Measurements from ENCODE around the gene PCLO. TPM values are rescaled to one million over a fixed set of nuclear protein-coding genes. Genes with fewer than 3 reads are reported as not detected.

Gene PCLO
- total and polyA plus RNA-seq, 9 of the 15 experiments (the other 6 are each of a cell fraction or from before 2014, with no cell fraction given) = under 0.01 to 0.01 TPM; not detected in 7

- ChIA-PET POLR2A (no interaction called here), CTCF (ENCODE audit: low intra/inter-chr PET ratio) (no interaction called here)
- TF ChIP-seq ATF3 (IDR thresholded peaks at IDR 0.05) (no peak), ATF3 (CRISPR knock-in tag; conservative IDR thresholded peaks at IDR 0.05) (no peak), KDM1A (IDR thresholded peaks at IDR 0.05) (no peak), ZNF165 (CRISPR knock-in tag; IDR thresholded peaks at IDR 0.05; ENCODE audit: borderline replicate concordance) (no peak), NR4A1 (CRISPR knock-in tag; IDR thresholded peaks at IDR 0.05) (no peak), NR4A1 (tag; IDR thresholded peaks at IDR 0.05) (no peak), ZSCAN29 (IDR thresholded peaks at IDR 0.05) (no peak), KDM2B (CRISPR knock-in tag; IDR thresholded peaks at IDR 0.05) (no peak), TSHZ1 (CRISPR knock-in tag; IDR thresholded peaks at IDR 0.05) (no peak), HDAC6 (IDR thresholded peaks at IDR 0.05; ENCODE audit: low read depth, low read length) (no peak), KLF1 (tag; IDR thresholded peaks at IDR 0.05) (no peak), ILK (tag; IDR thresholded peaks at IDR 0.05; ENCODE audit: borderline replicate concordance, low read depth) (no peak), PHF20 (IDR thresholded peaks at IDR 0.05; ENCODE audit: partially characterized antibody) (no peak), HNRNPLL (IDR thresholded peaks at IDR 0.05; ENCODE audit: low read depth, low read length, poor library complexity, severe bottlenecking) (no peak), ZNF79 (CRISPR knock-in tag; IDR thresholded peaks at IDR 0.05; ENCODE audit: low read depth) (no peak), FOXP1 (CRISPR knock-in tag; IDR thresholded peaks at IDR 0.05) (no peak), ZNF23 (CRISPR knock-in tag; IDR thresholded peaks at IDR 0.05) (no peak)
- no peaks in the 10 kb centered on the region for H3K79me2 ChIP-seq (ENCODE audit: control insufficient read depth, insufficient read depth, low read length)
- H3K27ac ChIP-seq (ENCODE audit: extremely low read depth, low read depth, low read length) = no peak overlapping the region
- no peaks in the 10 kb centered on the region for H3K4me1 ChIP-seq (replicated peaks in 1 of 2; ENCODE audit: control insufficient read depth in 2 of 2, insufficient read depth in 2 of 2, low read length in 2 of 2)
- H3K4me2 ChIP-seq (ENCODE audit: insufficient read depth, low read length) = no peak overlapping the region
- H3K9me3 ChIP-seq (replicated peaks; ENCODE audit: control insufficient read depth, insufficient read depth, low read depth, low read length) = no peaks in the 10 kb centered on the region
- H3K36me3 ChIP-seq (ENCODE audit: control insufficient read depth, insufficient read depth, low read length) = no peaks in the 10 kb centered on the region
- whole genome bisulfite sequencing (ENCODE audit: insufficient coverage, low coverage, missing lambda C conversion rate) = 0% methylated on average over 2 of the region's 2 CpGs
- in situ Hi-C loops (cut with MboI) = no loop called here
- intact Hi-C loops (cut with micrococcal nuclease) = no loop called here
- no peak for DNase-seq (ENCODE audit: extremely low read depth in 1 of 4, low spot score in 3 of 4)
- FAIRE-seq = no peak
- BruUV-seq (replicated peaks) = no TSS peak
- H3K4me3 ChIP-seq = no peak overlapping the region
- no peak overlapping the region for H2AFZ ChIP-seq (ENCODE audit: low read depth, low read length)
- no peaks in the 10 kb centered on the region for H3K9me1 ChIP-seq (ENCODE audit: control insufficient read depth, insufficient read depth, low read length)
- H3K9ac ChIP-seq (ENCODE audit: insufficient read depth in 1 of 2, low read depth in 2 of 2, low read length in 2 of 2) = no peak overlapping the region
- ATAC-seq = no peak
- H3K27me3 ChIP-seq (ENCODE audit: control insufficient read depth in 2 of 2, insufficient read depth in 2 of 2, low read length in 2 of 2) = no peaks in the 10 kb centered on the region
- H4K20me1 ChIP-seq (replicated peaks; ENCODE audit: control insufficient read depth, insufficient read depth, low read length) = no peaks in the 10 kb centered on the region
Measured at GRCh38 chr7:83150310-83150709, 12.4 kb downstream of the PCLO start.
